D721Med (cell line): ENCODE results near the gene CYP4A11.
"Not testable (repeated sequence)": the region's sequence is repeated elsewhere in the genome, so short reads cannot be mapped to it uniquely, and the experiment has no call there.

Experiments used
- DNase-seq: peaks from one replicate; pipeline ENCODE4 v3.0.0; 2011; ENCODE audit warnings: low spot score; ENCODE audit not compliant: insufficient read length
- FAIRE-seq: peaks from 2 replicates; lab custom pipeline; 2011; peaks lifted over from hg19 to GRCh38; lab: Jason Lieb, UNC
- TF ChIP-seq, protein P1 (sequence below): IDR thresholded peaks from 2 replicates; pipeline ENCODE4 v1.5.1; 2012; ENCODE audit warnings: mild to moderate bottlenecking, control low read depth; ENCODE audit not compliant: insufficient read depth; ENCODE audit errors: missing control alignments

CYP4A11 gene

DNA sequence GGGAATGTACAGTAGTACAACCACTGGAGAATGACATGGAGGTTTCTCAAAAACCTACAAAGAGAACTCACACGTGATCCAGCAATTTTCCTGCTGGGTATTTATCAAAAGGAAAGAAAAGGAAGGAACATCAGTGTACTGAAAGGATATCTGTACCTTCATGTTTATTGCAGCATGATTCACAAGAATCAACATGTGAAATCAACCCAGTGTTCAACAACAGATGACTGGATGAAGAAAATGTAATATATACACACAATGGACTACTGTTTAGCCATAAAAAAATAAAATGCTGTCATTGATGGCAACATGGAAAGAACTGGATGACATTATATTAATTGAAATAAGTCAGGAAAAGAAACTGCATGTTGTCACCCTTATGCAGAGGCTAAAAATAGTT lies 19.0 kb upstream of the CYP4A11 start:
- TF ChIP-seq, protein P1, sequence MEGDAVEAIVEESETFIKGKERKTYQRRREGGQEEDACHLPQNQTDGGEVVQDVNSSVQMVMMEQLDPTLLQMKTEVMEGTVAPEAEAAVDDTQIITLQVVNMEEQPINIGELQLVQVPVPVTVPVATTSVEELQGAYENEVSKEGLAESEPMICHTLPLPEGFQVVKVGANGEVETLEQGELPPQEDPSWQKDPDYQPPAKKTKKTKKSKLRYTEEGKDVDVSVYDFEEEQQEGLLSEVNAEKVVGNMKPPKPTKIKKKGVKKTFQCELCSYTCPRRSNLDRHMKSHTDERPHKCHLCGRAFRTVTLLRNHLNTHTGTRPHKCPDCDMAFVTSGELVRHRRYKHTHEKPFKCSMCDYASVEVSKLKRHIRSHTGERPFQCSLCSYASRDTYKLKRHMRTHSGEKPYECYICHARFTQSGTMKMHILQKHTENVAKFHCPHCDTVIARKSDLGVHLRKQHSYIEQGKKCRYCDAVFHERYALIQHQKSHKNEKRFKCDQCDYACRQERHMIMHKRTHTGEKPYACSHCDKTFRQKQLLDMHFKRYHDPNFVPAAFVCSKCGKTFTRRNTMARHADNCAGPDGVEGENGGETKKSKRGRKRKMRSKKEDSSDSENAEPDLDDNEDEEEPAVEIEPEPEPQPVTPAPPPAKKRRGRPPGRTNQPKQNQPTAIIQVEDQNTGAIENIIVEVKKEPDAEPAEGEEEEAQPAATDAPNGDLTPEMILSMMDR, result no peak
- no peak for DNase-seq
- no peak for FAIRE-seq

DNA sequence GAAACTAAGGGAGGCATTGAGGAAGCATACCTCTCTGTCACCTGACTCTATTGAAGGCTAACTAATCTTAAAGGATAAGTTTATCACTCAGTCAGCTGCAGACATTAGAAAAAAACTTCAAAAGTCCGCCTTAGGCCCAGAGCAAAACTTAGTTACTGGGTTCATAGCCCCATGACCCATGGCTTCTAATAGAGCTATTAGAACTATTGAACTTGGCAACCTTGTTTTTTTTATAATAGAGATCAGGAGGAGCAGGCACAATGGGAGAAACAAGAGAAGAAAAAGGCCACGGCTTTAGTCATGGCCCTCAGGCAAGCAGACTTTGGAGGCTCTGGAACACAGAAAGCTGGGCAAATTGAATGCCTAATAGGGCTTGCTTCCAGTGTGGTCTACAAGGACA lies 13.8 kb upstream of the CYP4A11 start:
- DNase-seq, FAIRE-seq: not testable (repeated sequence)

DNA sequence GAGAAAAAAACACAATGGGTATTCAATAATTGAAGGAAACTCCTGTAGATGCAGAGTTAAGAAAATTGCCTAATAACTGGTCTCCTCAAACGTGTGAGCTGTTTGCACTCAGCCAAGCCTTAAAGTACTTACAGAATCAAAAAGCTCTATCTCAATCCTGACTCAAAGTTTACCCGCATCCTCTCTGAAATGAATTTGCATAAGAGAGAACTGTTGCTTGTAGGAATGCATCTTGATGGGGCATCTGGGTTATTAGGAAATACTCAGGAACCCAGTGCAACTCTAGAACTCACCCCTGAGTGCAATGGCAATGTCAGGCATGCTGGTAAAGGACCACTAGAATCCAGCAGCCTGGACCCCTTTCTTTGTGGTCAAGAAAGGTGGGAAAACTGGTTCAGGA lies 12.6 kb upstream of the CYP4A11 start:
- not testable (repeated sequence) for DNase-seq, FAIRE-seq

DNA sequence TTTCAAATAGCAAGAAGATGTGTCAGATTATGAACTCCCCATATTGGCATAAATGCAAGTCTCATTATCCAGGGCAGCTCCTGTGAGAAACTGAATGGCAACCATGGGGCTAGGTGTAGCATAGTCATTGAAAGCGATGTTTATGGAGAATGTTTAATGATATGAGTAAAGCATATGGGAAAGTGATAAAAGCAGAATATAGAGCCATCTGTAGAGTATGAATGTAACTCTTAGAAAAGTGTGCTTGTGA lies 8.1 kb upstream of the CYP4A11 start:
- FAIRE-seq, DNase-seq: not testable (repeated sequence)

DNA sequence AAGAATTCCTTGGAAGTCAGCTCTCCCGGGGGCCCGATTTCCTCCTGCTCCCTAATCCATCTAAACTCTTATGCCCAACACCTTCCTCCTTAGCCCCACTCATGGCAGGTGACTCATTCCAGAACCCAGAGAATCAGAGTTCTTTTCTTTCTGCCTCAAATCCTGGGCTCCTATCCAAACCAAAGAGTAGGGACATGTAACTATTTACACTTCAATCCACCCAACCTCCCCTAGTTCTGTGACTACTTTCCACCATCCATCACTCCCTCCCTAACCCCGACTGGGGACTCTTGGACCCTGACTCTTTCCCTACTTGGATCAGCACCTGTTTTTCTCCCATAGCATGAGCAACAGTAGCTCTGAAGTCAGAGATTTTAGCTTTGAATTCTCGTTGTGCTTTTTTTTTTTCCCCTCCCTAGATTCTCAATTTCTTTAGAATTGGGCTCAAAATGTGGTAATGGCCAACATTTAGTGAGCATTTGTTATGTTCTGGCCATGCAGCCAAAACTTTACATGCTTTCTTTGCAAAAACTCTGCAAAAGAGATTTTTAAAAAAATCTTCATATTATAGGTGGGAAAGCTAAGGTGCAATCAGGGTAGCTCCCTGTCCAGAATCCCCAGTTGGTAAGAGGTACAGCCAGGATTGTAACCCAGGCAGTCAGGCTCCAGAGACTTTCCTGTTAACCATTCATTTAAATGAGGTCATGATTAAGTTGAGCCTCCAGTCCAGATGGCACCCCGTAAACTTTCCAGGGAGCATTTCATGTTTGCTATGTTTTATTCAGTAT lies 7.5 kb upstream of the CYP4A11 start:
- FAIRE-seq, result no peak
- TF ChIP-seq, protein P1, result no peak
- DNase-seq, result no peak

DNA sequence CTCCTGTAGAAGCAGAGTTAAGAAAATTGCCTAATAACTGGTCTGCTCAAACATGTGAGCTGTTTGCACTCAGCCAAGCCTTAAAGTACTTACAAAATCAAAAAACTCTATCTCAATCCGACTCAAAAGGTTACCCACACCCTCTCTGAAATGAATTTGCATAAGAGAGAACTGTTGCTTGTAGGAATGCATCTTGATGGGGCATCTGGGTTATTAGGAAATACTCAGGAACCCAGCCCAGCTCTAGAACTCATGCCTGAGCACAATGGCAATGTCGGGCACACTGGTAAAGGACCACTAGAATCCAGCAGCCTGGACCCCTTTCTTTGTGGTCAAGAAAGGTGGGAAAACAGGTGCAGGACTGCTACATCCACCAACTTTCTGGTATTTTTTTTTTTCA lies 6.4 kb upstream of the CYP4A11 start:
- FAIRE-seq, DNase-seq: not testable (repeated sequence)

DNA sequence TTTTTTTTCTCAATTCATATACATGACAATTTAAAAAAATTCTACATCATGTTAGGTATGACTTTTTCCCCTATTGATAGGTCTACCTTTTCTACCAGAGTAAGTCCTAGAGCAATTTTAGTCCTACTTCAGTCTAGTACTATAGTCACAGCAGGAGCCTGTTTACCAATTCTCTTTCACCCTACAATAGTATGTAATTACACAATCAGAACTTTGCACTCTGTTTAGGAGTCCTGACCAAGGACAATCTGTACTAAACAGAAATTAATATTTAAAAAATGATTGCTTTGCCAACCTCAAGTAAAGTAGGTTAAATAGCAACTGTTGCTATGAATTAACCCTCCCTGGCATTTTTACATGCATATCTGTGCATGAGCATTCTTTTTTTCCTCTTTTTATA lies 810 bp upstream of the CYP4A11 start:
- FAIRE-seq, result no peak
- no peak for DNase-seq
- TF ChIP-seq, protein P1, result no peak

DNA sequence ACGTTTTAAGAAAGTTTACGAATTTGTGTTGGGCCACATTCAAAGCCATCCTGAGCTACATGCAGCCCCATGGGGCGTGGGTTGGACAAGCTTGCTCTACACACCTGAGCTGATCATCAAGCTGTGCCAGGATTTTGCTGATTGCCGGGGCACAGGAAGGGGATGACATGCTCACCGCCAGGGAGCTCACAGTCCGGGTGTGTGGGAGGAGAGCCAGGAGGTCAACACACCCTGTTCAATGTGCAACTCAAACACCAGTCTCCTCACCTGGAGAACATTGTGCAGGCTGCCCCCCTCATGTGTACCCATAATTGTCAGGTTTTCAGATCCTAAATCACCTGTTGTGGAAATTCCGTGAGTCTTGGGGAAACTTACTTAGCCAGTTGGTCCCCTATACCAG lies 969 bp downstream of the CYP4A11 start:
- FAIRE-seq (no peak), DNase-seq (no peak)
- TF ChIP-seq, protein P1, result no peak

DNA sequence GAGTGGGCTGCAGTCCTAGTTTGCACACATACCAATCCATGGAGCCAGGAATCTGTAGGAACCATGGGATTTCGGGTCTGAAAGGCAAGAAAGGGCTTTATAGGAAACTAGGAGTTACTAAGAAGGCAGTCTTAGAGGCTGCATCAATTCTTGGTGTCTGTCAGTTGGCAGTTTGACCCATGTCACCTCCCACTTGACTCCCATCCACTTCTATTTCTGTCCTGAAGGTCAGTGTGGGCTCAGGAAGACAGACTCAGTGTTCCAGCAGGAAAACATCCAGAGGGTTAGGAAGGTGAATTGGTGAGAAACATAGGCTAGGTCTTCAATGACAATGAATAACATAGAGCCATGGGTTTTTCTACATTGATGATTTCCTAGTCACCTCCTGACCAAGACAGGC lies 4.0 kb downstream of the CYP4A11 start:
- no peak for FAIRE-seq
- TF ChIP-seq, protein P1, result no peak

More for the DNA sequence above, 4.0 kb downstream of the CYP4A11 start:
- DNase-seq, result no peak
